ENCODE data around the gene USP46.
A peak's percentile ranks its signal among the peaks of the same experiment; 100 is the strongest.

The USP46 gene

GRCh38 chr4:52665592-52665991, 6.5 kb upstream of the USP46 start:
- DNase-seq (ENCODE audit: low spot score) (no peak), ATAC-seq (ENCODE audit: low read depth) (peak; percentile 55)
- H3K9me3 ChIP-seq (ENCODE audit: severe bottlenecking), result no peaks in the 10 kb centered on the region
- H3K27ac ChIP-seq (ENCODE audit: poor library complexity, severe bottlenecking), result no peak overlapping the region
- no peak overlapping the region for H3K4me3 ChIP-seq (ENCODE audit: severe bottlenecking)
- peaks cover 6% of the 10 kb centered on the region for H3K36me3 ChIP-seq (ENCODE audit: low read depth)
- TF ChIP-seq CTCF (IDR thresholded peaks at IDR 0.05; ENCODE audit: poor library complexity, severe bottlenecking), result peak; percentile 20
- no peaks in the 10 kb centered on the region for H3K27me3 ChIP-seq (ENCODE audit: insufficient read depth, poor library complexity, severe bottlenecking)
- H3K4me1 ChIP-seq (ENCODE audit: insufficient read depth, poor library complexity, severe bottlenecking), result no peaks in the 10 kb centered on the region

GRCh38 chr4:52664479-52664878, 5.4 kb upstream of the USP46 start:
- Histone ChIP-seq H3K27me3 (ENCODE audit: insufficient read depth, poor library complexity, severe bottlenecking) (no peaks in the 10 kb centered on the region), H3K9me3 (ENCODE audit: severe bottlenecking) (no peaks in the 10 kb centered on the region), H3K27ac (ENCODE audit: poor library complexity, severe bottlenecking) (no peak overlapping the region), H3K4me1 (ENCODE audit: insufficient read depth, poor library complexity, severe bottlenecking) (peaks cover 2% of the 10 kb centered on the region), H3K36me3 (ENCODE audit: low read depth) (peaks cover 6% of the 10 kb centered on the region), H3K4me3 (ENCODE audit: severe bottlenecking) (no peak overlapping the region)
- DNase-seq (ENCODE audit: low spot score), result no peak
- TF ChIP-seq CTCF (IDR thresholded peaks at IDR 0.05; ENCODE audit: poor library complexity, severe bottlenecking), result no peak
- no peak for ATAC-seq (ENCODE audit: low read depth)

- no peak for TF ChIP-seq CTCF (IDR thresholded peaks at IDR 0.05; ENCODE audit: poor library complexity, severe bottlenecking)
- Histone ChIP-seq H3K27me3 (ENCODE audit: insufficient read depth, poor library complexity, severe bottlenecking) (no peaks in the 10 kb centered on the region), H3K9me3 (ENCODE audit: severe bottlenecking) (no peaks in the 10 kb centered on the region), H3K36me3 (ENCODE audit: low read depth) (peaks cover 6% of the 10 kb centered on the region), H3K27ac (ENCODE audit: poor library complexity, severe bottlenecking) (no peak overlapping the region), H3K4me3 (ENCODE audit: severe bottlenecking) (no peak overlapping the region), H3K4me1 (ENCODE audit: insufficient read depth, poor library complexity, severe bottlenecking) (peaks cover 5% of the 10 kb centered on the region)
- ATAC-seq (ENCODE audit: low read depth) (no peak), DNase-seq (ENCODE audit: low spot score) (no peak)
These were observed 3.0 kb upstream of the USP46 start for GRCh38 chr4:52661966-52662690.

- Histone ChIP-seq H3K9me3 (ENCODE audit: severe bottlenecking) (no peaks in the 10 kb centered on the region), H3K27ac (ENCODE audit: poor library complexity, severe bottlenecking) (no peak overlapping the region), H3K36me3 (ENCODE audit: low read depth) (peaks cover 6% of the 10 kb centered on the region), H3K27me3 (ENCODE audit: insufficient read depth, poor library complexity, severe bottlenecking) (no peaks in the 10 kb centered on the region), H3K4me3 (ENCODE audit: severe bottlenecking) (no peak overlapping the region), H3K4me1 (ENCODE audit: insufficient read depth, poor library complexity, severe bottlenecking) (peaks cover 5% of the 10 kb centered on the region)
- DNase-seq (ENCODE audit: low spot score), result no peak
- no peak for TF ChIP-seq CTCF (IDR thresholded peaks at IDR 0.05; ENCODE audit: poor library complexity, severe bottlenecking)
- no peak for ATAC-seq (ENCODE audit: low read depth)
These were observed 1.5 kb upstream of the USP46 start for GRCh38 chr4:52660643-52661042.

GRCh38 chr4:52659722-52660261, 691 bp upstream of the USP46 start:
- DNase-seq (ENCODE audit: low spot score) (no peak), ATAC-seq (ENCODE audit: low read depth) (peak; percentile 23)
- H3K27me3 ChIP-seq (ENCODE audit: insufficient read depth, poor library complexity, severe bottlenecking), result no peaks in the 10 kb centered on the region
- H3K9me3 ChIP-seq (ENCODE audit: severe bottlenecking), result no peaks in the 10 kb centered on the region
- H3K27ac ChIP-seq (ENCODE audit: poor library complexity, severe bottlenecking), result peak overlapping the region; percentile 35
- TF ChIP-seq CTCF (IDR thresholded peaks at IDR 0.05; ENCODE audit: poor library complexity, severe bottlenecking), result no peak
- H3K4me1 ChIP-seq (ENCODE audit: insufficient read depth, poor library complexity, severe bottlenecking), result peaks cover 5% of the 10 kb centered on the region
- peaks cover 6% of the 10 kb centered on the region for H3K36me3 ChIP-seq (ENCODE audit: low read depth)
- H3K4me3 ChIP-seq (ENCODE audit: severe bottlenecking), result peak overlapping the region; percentile 87

All from RWPE2 (cell line).